Small intestine (tissue), 16 donors: ENCODE measurements around the gene PNKD. TPM values are rescaled to one million over a fixed set of nuclear protein-coding genes. Genes with fewer than 3 reads are reported as not detected.

Experiments used
- DNase-seq, 2 donors: peaks; one replicate each; pipeline versions ENCODE4 v3.0.0 to v3.0.0-alpha.2; 2013
- FAIRE-seq: peaks from 2 replicates; lab custom pipeline; 2012; peaks lifted over from hg19 to GRCh38; lab: Jason Lieb, UNC
- H3K27ac ChIP-seq, 3 donors: one replicate each; pipeline ENCODE4 v1.5.1; 2013; ENCODE audit warnings: low read length in 2 of 3, mild to moderate bottlenecking in 2 of 3, control low read depth in 1 of 3, inconsistent platforms in 1 of 3, low read depth in 1 of 3, moderate library complexity in 1 of 3
- H3K27me3 ChIP-seq, 3 donors: one replicate each; pipeline ENCODE4 v1.6.1; 2013; ENCODE audit warnings: low read length in 3 of 3, inconsistent platforms in 1 of 3; ENCODE audit not compliant: control insufficient read depth in 3 of 3, insufficient read depth in 3 of 3
- H3K36me3 ChIP-seq, 3 donors: one replicate each; pipeline ENCODE4 v1.6.1; 2013; ENCODE audit warnings: low read length in 3 of 3, inconsistent platforms in 1 of 3, low read depth in 1 of 3, mild to moderate bottlenecking in 1 of 3, moderate library complexity in 1 of 3; ENCODE audit not compliant: control insufficient read depth in 3 of 3, insufficient read depth in 2 of 3
- H3K4me1 ChIP-seq, 3 donors: one replicate each; pipeline ENCODE4 v1.6.1; 2013; ENCODE audit warnings: low read length in 2 of 3, inconsistent platforms in 1 of 3, low read depth in 1 of 3, mild to moderate bottlenecking in 1 of 3, moderate library complexity in 1 of 3; ENCODE audit not compliant: control insufficient read depth in 3 of 3, insufficient read depth in 2 of 3
- H3K4me3 ChIP-seq, 3 donors: one replicate each; pipeline ENCODE4 v1.5.1; 2013; ENCODE audit warnings: low read length in 3 of 3, control low read depth in 1 of 3, inconsistent platforms in 1 of 3, low read depth in 1 of 3, mild to moderate bottlenecking in 1 of 3, moderate library complexity in 1 of 3
- H3K9me3 ChIP-seq, 2 donors: one replicate each; pipeline ENCODE4 v1.6.1; 2013; ENCODE audit warnings: low read depth in 1 of 2, low read length in 1 of 2; ENCODE audit not compliant: control insufficient read depth in 2 of 2, insufficient read depth in 1 of 2
- WGBS, 3 donors: extraction: QIAGEN DNeasy Blood & Tissue Kit; methylation state at CpG; one replicate each; pipeline ENCODE4 v1.1.7; 2013; 5-methylcytosine and 5-hydroxymethylcytosine counted together
- long read RNA-seq, 10 donors: transcript quantifications; one replicate each; lab custom pipeline, GENCODE V29; 2026
- polyA plus RNA-seq, 4 donors: library from polyadenylated mRNA; stranded (reverse) in 3 of 4; unstranded in 1 of 4; fragments of 200-250 nt in 3 of 4; fragments of 120-200 nt in 1 of 4; gene quantifications; one replicate each; pipeline versions ENCODE4 v1.2.1 to v1.2.3, GENCODE V29; 2013
- donor health status: healthy with polysubstance abuse.
- donor health status: control.
- donor health status: control.
- donor health status: Bipolar disorder and iron deficiency.
- donor health status: healthy.

Gene PNKD, protein sequence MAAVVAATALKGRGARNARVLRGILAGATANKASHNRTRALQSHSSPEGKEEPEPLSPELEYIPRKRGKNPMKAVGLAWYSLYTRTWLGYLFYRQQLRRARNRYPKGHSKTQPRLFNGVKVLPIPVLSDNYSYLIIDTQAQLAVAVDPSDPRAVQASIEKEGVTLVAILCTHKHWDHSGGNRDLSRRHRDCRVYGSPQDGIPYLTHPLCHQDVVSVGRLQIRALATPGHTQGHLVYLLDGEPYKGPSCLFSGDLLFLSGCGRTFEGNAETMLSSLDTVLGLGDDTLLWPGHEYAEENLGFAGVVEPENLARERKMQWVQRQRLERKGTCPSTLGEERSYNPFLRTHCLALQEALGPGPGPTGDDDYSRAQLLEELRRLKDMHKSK
- 100 to 1,000 TPM in 2 of 4 donors, 10 to 100 TPM in 2; 88.4 to 137 (median 104) TPM for polyA plus RNA-seq
- long read RNA-seq, donor 1: 0 reads
- long read RNA-seq, donor 2, transcript PNKD-201 (3 exons, 758 nt): major isoform, 29 of 37 reads
- long read RNA-seq, donor 2, partial matches to known transcripts: 5 of 37 reads
- long read RNA-seq, donor 2, other reads (novel, unspliced or antisense): 0 of 37 reads
- long read RNA-seq, donor 3, transcript PNKD-205 (2 exons, 1,372 nt): minor isoform, 5 of 83 reads
- long read RNA-seq, donor 3, transcript PNKD-201 (3 exons, 758 nt): major isoform, 31 of 83 reads
- long read RNA-seq, donor 3, partial matches to known transcripts: 28 of 83 reads
- long read RNA-seq, donor 3, other reads (novel, unspliced or antisense): 16 of 83 reads
- long read RNA-seq, donor 4, partial matches to known transcripts: 0 of 2 reads
- long read RNA-seq, donor 4, other reads (novel, unspliced or antisense): 0 of 2 reads
- long read RNA-seq, donor 5, transcript PNKD-205 (2 exons, 1,372 nt): minor isoform, 5 of 29 reads
- long read RNA-seq, donor 5, transcript PNKD-201 (3 exons, 758 nt): major isoform, 24 of 29 reads
- long read RNA-seq, donor 5, partial matches to known transcripts: 0 of 29 reads
- long read RNA-seq, donor 5, other reads (novel, unspliced or antisense): 0 of 29 reads
- long read RNA-seq, donor 6, transcript PNKD-201 (3 exons, 758 nt): major isoform, 53 of 63 reads
- long read RNA-seq, donor 6, transcript PNKD-205 (2 exons, 1,372 nt): minor isoform, 8 of 63 reads
- long read RNA-seq, donor 6, partial matches to known transcripts: 0 of 63 reads
- long read RNA-seq, donor 6, other reads (novel, unspliced or antisense): 0 of 63 reads
- long read RNA-seq, donor 7: 0 reads
- long read RNA-seq, donor 8, transcript PNKD-201 (3 exons, 758 nt): major isoform, 7 of 8 reads
- long read RNA-seq, donor 8, partial matches to known transcripts: 0 of 8 reads
- long read RNA-seq, donor 8, other reads (novel, unspliced or antisense): 0 of 8 reads
- long read RNA-seq, donor 9, transcript PNKD-201 (3 exons, 758 nt): major isoform, 11 of 13 reads
- long read RNA-seq, donor 9, partial matches to known transcripts: 0 of 13 reads
- long read RNA-seq, donor 9, other reads (novel, unspliced or antisense): 0 of 13 reads
- long read RNA-seq, donor 10, transcript PNKD-201 (3 exons, 758 nt): major isoform, 77 of 186 reads
- long read RNA-seq, donor 10, transcript PNKD-202 (9 exons, 2,991 nt): minor isoform, 11 of 186 reads
- long read RNA-seq, donor 10, partial matches to known transcripts: 96 of 186 reads
- long read RNA-seq, donor 10, other reads (novel, unspliced or antisense): 0 of 186 reads

DNA sequence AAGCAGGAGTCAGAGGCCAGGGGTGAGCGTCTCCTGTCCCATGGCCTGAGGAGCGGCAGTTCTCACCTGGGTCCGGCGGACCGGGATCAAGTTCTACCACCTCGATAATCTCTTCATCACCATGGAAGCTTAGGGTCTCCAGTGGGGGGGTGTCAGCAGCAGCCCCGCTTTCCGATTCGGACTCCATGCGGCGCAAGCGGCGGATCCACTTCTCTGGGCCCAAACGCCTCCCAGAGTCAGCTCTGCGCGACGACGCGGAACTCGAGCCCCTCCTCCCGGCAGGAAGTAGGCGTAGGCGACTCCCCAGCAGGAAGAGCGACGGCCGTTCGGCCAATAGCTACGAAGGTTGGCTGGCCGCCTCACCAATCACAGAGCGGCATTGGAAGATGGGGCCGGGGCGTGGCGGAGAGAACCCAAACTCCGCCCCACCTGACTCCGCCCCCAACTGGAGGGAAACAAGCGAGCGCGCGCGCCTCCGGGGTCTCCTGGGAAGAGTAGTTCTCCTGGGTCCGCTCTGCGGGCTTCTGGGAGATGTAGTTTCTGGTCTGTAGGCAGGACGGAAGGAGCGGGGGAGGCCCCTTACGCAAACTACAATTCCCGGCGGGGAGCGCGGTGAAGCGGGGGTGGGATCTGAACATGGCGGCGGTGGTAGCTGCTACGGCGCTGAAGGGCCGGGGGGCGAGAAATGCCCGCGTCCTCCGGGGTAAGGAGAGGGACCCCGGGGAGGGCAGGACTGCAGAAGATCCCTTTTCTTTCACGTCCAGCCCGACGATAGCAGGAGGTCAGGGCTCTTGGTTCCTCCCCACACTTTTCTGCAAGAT is at the start of gene PNKD, which contains the start of gene AAMP:
Gene PNKD, plus strand, starts transcription at position 620 of the 821 bp plus-strand sequence. Its CDS starts 17 bp downstream, at position 637.
Gene AAMP, minus strand, starts transcription at position 238 of the 821 bp plus-strand sequence. Its CDS starts 51 bp downstream, at position 187.
- DNase-seq (peak; percentile 100), FAIRE-seq (peak; percentile 85)
- Histone ChIP-seq H3K27me3 (no peaks in the 10 kb centered on the region), H3K9me3 (no peaks in the 10 kb centered on the region), H3K4me1 (peaks cover 2 to 32% (median 4%) of the 10 kb centered on the region in 3 donors), H3K27ac (peak within 1 kb of the TSS; percentile 70 to 84 (median 75)), H3K4me3 (peak within 1 kb of the TSS; percentile 78 to 90 (median 78)), H3K36me3 (peaks cover 3 to 68% (median 7%) of the 10 kb centered on the region in 3 donors)
- 0 to 1% (median 1%) methylated on average over 41 to 64 of the region's 64 CpGs for WGBS, 3 donors

DNA sequence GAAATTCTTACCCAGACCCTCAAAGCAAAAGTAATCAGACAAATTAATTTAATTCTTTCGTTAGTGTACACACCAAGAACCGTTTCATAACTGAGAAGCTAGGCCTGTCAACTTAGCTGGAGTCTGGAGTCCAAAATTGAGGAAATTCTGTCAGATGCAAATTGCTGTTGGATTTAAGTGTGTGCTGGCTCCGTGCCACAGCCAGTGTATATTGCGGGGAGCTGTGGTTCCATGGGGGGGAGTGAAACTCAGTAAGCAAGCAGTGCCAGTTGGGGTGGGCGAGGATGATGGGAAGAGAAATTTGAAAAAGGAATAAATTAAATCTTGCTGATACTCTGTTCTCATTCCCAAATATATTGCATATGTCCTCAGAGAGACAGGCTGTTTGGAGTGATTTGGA is 49.3 kb upstream of the PNKD start:
- FAIRE-seq (no peak), DNase-seq (no peak)
- Histone ChIP-seq H3K27me3 (no peaks in the 10 kb centered on the region), H3K4me3 (peak overlapping the region in 1 of 3 donors; percentile 16), H3K27ac (peak overlapping the region in 1 of 3 donors; percentile 7), H3K4me1 (peaks cover 6 to 41% (median 24%) of the 10 kb centered on the region in 3 donors), H3K9me3 (no peaks in the 10 kb centered on the region), H3K36me3 (peaks cover 5 to 7% (median 5%) of the 10 kb centered on the region in 3 donors)
- WGBS, 3 donors: 52 to 67% (median 55%) methylated on average over 5 of the region's 5 CpGs

DNA sequence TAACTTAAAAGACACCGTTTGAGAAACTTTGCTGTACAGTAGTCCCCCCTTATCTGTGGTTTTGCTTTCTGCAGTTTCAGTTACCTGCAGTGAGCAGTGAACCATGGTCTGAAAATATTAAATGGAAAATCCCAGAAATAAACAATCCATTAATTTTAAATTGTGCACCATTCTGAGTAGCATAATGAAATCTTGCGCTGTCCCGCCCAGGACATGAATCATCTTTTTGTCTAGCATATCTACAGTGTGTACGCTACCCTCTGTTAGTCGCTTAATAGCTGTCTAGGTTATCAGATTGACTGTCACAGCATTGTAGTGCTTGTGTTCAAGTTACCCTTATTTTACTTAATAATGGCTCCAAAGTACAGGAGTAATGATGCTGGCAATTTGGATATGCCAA is 47.3 kb upstream of the PNKD start:
- no peaks in the 10 kb centered on the region for H3K9me3 ChIP-seq
- peak overlapping the region in 1 of 3 donors; percentile 40 for H3K27ac ChIP-seq
- H3K27me3 ChIP-seq: no peaks in the 10 kb centered on the region
- no peak for FAIRE-seq
- peaks cover 3 to 36% (median 24%) of the 10 kb centered on the region in 3 donors for H3K4me1 ChIP-seq
- H3K4me3 ChIP-seq: no peak overlapping the region
- 28 to 50% (median 30%) methylated on average over 5 of the region's 5 CpGs for WGBS, 3 donors
- peaks cover 5 to 18% (median 12%) of the 10 kb centered on the region in 3 donors for H3K36me3 ChIP-seq
- peak in 1 of 2 donors; percentile 18 for DNase-seq

DNA sequence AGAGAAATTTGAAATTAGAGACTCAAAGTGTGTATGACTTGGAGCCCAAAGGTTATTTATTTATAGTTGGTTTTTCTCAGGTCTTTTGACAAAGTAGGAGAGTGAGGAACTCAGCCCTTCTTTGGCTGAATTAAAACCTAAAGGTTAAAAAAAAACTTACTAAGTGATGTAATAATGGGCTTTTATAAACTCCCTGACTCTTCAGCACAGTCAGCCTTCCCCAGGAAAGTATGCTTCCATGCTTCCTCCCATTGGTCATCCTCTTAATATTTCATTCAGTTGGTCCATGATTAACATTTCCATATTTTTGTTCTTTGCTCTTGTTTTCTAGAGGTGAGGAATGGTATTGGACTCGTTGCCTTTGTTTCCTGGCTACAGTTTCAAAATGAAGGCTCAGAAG is 46.1 kb upstream of the PNKD start:
- no peaks in the 10 kb centered on the region for H3K9me3 ChIP-seq
- H3K36me3 ChIP-seq: peaks cover 5 to 22% (median 16%) of the 10 kb centered on the region in 3 donors
- DNase-seq: no peak
- 61 to 70% (median 64%) methylated on average over 1 of the region's 1 CpG for WGBS, 3 donors
- no peaks in the 10 kb centered on the region for H3K27me3 ChIP-seq
- no peak overlapping the region for H3K4me3 ChIP-seq
- no peak for FAIRE-seq
- H3K4me1 ChIP-seq: peaks cover 3 to 34% (median 25%) of the 10 kb centered on the region in 3 donors
- H3K27ac ChIP-seq: no peak overlapping the region

DNA sequence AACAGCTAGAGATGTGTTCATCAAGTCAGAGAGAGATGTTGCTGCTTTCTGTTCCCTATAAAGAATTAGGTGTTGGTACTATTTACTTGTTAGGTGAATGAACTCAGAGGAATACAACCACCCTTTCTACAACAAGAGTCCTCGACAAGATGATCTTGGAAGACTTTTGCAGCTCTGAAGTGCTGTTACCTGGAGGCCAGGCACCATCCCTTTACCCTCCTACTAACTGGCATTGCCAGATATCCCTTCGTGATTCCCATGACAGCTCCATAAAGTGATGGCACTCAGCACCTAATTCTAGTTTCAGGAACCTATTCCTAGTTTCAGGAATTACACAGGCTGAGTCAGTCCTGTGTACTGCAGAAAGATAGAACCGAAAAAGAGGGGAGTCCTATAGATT is 43.4 kb upstream of the PNKD start:
- Histone ChIP-seq H3K36me3 (peaks cover 5 to 36% (median 20%) of the 10 kb centered on the region in 3 donors), H3K27me3 (no peaks in the 10 kb centered on the region), H3K4me3 (no peak overlapping the region), H3K27ac (no peak overlapping the region), H3K9me3 (no peaks in the 10 kb centered on the region), H3K4me1 (peaks cover 13 to 41% (median 26%) of the 10 kb centered on the region in 3 donors)
- FAIRE-seq: no peak
- DNase-seq: no peak
- WGBS, 3 donors: 81 to 87% (median 83%) methylated on average over 3 of the region's 3 CpGs

DNA sequence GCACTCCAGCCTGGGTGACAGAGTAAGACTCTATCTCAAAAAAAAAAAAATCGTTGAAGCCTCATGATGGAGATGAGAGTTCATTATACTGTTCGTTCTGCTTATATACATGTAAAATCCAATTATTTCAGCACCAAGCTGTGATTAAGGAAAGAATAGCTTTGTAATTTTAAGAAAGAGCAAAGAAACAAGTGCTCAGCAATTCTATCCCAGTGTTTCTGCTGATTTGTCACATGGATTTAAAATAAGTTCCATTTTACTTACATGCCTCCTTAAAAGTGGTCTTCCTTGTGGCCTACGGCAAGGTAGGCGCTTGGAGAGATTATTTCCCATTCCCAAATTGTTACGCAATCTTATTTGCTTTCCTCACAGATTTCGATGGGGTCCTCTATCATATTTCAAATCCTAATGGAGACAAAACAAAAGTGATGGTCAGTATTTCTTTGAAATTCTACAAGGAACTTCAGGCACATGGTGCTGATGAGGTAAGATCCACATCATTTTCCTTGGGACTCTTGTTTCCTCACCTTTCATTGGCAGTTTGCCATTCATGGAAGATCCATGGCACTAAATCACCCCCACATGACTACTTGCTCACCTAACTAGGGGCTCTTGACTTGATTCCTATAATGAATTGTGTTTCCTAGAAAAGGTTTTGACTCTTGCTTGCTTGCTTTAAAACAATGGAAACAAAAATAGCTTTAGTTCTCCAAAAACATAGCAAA is 41.8 kb upstream of the PNKD start:
- DNase-seq (peak in 1 of 2 donors; percentile 26), FAIRE-seq (no peak)
- Histone ChIP-seq H3K4me3 (no peak overlapping the region), H3K27me3 (no peaks in the 10 kb centered on the region), H3K9me3 (no peaks in the 10 kb centered on the region), H3K36me3 (peaks cover 8 to 49% (median 20%) of the 10 kb centered on the region in 3 donors), H3K4me1 (peaks cover 10 to 28% (median 15%) of the 10 kb centered on the region in 3 donors), H3K27ac (peak overlapping the region; percentile 34 to 84 (median 79))
- WGBS, 3 donors: 72 to 79% (median 75%) methylated on average over 6 of the region's 6 CpGs
